ENCODE data around the gene VPS51. TPM values are rescaled to one million over a fixed set of nuclear protein-coding genes. Genes with fewer than 3 reads are reported as not detected.

Gene VPS51
- total RNA-seq, 2 donors from 2014 or later = 206 to 360 TPM

GRCh38 chr11:65083134-65083833, 12.7 kb upstream of the VPS51 start:
- H3K9me3 ChIP-seq = no peaks in the 10 kb centered on the region
- H3K4me1 ChIP-seq = peaks cover 19% of the 10 kb centered on the region
- ATAC-seq = no peak
- no peak for DNase-seq
- intact Hi-C loops (cut with DNase I) = no loop called here
- TF ChIP-seq CTCF (IDR thresholded peaks at IDR 0.05) (no peak), POLR2A (IDR thresholded peaks at IDR 0.05) (no peak)
- H3K36me3 ChIP-seq (replicated peaks in 1 of 2; ENCODE audit: insufficient read depth in 1 of 2, low read depth in 2 of 2) = peaks cover 0 to 16% of the 10 kb centered on the region in 2 donors
- H3K4me3 ChIP-seq = peak overlapping the region; percentile 56 to 86
- WGBS, 2 donors = 3 to 4% methylated on average over 13 of the region's 13 CpGs
- no peaks in the 10 kb centered on the region for H3K27me3 ChIP-seq
- H3K27ac ChIP-seq = peak overlapping the region in 3 of 4 donors; percentile 88 to 91 (median 91)

- WGBS, 2 donors = 0 to 2% methylated on average over 18 to 78 of the region's 79 CpGs
- Histone ChIP-seq H3K9me3 (no peaks in the 10 kb centered on the region), H3K27ac (peak within 1 kb of the TSS; percentile 73 to 91 (median 90)), H3K27me3 (no peaks in the 10 kb centered on the region), H3K36me3 (replicated peaks in 1 of 2; ENCODE audit: insufficient read depth in 1 of 2, low read depth in 2 of 2) (peaks cover 0 to 20% of the 10 kb centered on the region in 2 donors), H3K4me1 (peaks cover 17% of the 10 kb centered on the region), H3K4me3 (peak within 1 kb of the TSS; percentile 56 to 86)
- TF ChIP-seq POLR2A (IDR thresholded peaks at IDR 0.05) (peak; percentile 44 to 83 (median 80)), CTCF (IDR thresholded peaks at IDR 0.05) (peak in 1 of 7 experiments; percentile 21)
- intact Hi-C loops (cut with DNase I) = no loop called here
- ATAC-seq (peak; percentile 99), DNase-seq (peak; percentile 96 to 97 (median 96))
These were observed 12.0 kb upstream of the VPS51 start, which contains the start of the genes CDCA5 and ZFPL1 for GRCh38 chr11:65083834-65084597. Gene CDCA5, minus strand, starts transcription at chr11:65084040. Its CDS starts 62 bp downstream, at chr11:65083978. Gene ZFPL1, plus strand, starts transcription at chr11:65084222. Its CDS starts 477 bp downstream, at chr11:65084699.

GRCh38 chr11:65084598-65085375, 11.2 kb upstream of the VPS51 start:
- H3K4me3 ChIP-seq = peak overlapping the region; percentile 56 to 86
- peaks cover 0 to 21% of the 10 kb centered on the region in 2 donors for H3K36me3 ChIP-seq (replicated peaks in 1 of 2; ENCODE audit: insufficient read depth in 1 of 2, low read depth in 2 of 2)
- 30 to 31% methylated on average over 12 to 23 of the region's 23 CpGs for WGBS, 2 donors
- peaks cover 17% of the 10 kb centered on the region for H3K4me1 ChIP-seq
- no peak for DNase-seq
- TF ChIP-seq POLR2A (IDR thresholded peaks at IDR 0.05) (no peak), CTCF (IDR thresholded peaks at IDR 0.05) (no peak)
- H3K9me3 ChIP-seq = no peaks in the 10 kb centered on the region
- intact Hi-C loops (cut with DNase I) = no loop called here
- ATAC-seq = no peak
- H3K27me3 ChIP-seq = no peaks in the 10 kb centered on the region
- H3K27ac ChIP-seq = peak overlapping the region; percentile 73 to 91 (median 90)

GRCh38 chr11:65085446-65085845, 10.6 kb upstream of the VPS51 start:
- no peaks in the 10 kb centered on the region for H3K9me3 ChIP-seq
- ATAC-seq = no peak
- TF ChIP-seq CTCF (IDR thresholded peaks at IDR 0.05) (no peak), POLR2A (IDR thresholded peaks at IDR 0.05) (no peak)
- H3K36me3 ChIP-seq (replicated peaks in 1 of 2; ENCODE audit: insufficient read depth in 1 of 2, low read depth in 2 of 2) = peaks cover 0 to 21% of the 10 kb centered on the region in 2 donors
- H3K27me3 ChIP-seq = no peaks in the 10 kb centered on the region
- H3K4me1 ChIP-seq = peaks cover 17% of the 10 kb centered on the region
- DNase-seq = no peak
- H3K4me3 ChIP-seq = no peak overlapping the region
- 77 to 86% methylated on average over 4 of the region's 4 CpGs for WGBS, 2 donors
- H3K27ac ChIP-seq = no peak overlapping the region
- intact Hi-C loops (cut with DNase I) = no loop called here
